Superior temporal gyrus (tissue), 1 donor: Measurements from ENCODE around the gene ALOX15B.

Experiments
- DNase-seq: peaks from one replicate; pipeline ENCODE4 v3.0.0-alpha.2; 2016; ENCODE audit errors: extremely low spot score

ALOX15B gene

GRCh38 chr17:8038954-8039610, at the start of gene ALOX15B:
ALOX15B (plus strand) TSS chr17:8039059; CDS start chr17:8039156, 97 bp downstream.
- no peak for DNase-seq

- peak; percentile 84 for DNase-seq
Observed at GRCh38 chr17:7989781-7990655, 48.8 kb upstream of the ALOX15B start.

- no peak for DNase-seq
Observed at GRCh38 chr17:7992516-7992915, 46.3 kb upstream of the ALOX15B start.

GRCh38 chr17:7992924-7993323, 45.9 kb upstream of the ALOX15B start:
- no peak for DNase-seq

- no peak for DNase-seq
Observed at GRCh38 chr17:7993972-7994589, 44.8 kb upstream of the ALOX15B start.

GRCh38 chr17:7995724-7996123, 43.1 kb upstream of the ALOX15B start:
- no peak for DNase-seq

GRCh38 chr17:7997186-7997585, 41.7 kb upstream of the ALOX15B start:
- no peak for DNase-seq

- no peak for DNase-seq
Observed at GRCh38 chr17:8001976-8002720, 36.7 kb upstream of the ALOX15B start, which contains the start of gene GUCY2D. GUCY2D (plus strand) TSS chr17:8002615; CDS start chr17:8003048, 433 bp downstream.

GRCh38 chr17:8002721-8003593, 35.9 kb upstream of the ALOX15B start:
- DNase-seq, result no peak

- DNase-seq, result no peak
Observed at GRCh38 chr17:8003594-8004181, 35.2 kb upstream of the ALOX15B start.

GRCh38 chr17:8004899-8005298, 34.0 kb upstream of the ALOX15B start:
- DNase-seq, result no peak

- DNase-seq, result no peak
Observed at GRCh38 chr17:8005357-8005756, 33.5 kb upstream of the ALOX15B start.

- no peak for DNase-seq
Observed at GRCh38 chr17:8005967-8006730, 32.7 kb upstream of the ALOX15B start.

GRCh38 chr17:8006836-8007680, 31.8 kb upstream of the ALOX15B start:
- DNase-seq, result no peak

- DNase-seq, result no peak
Observed at GRCh38 chr17:8007836-8008235, 31.0 kb upstream of the ALOX15B start.

- no peak for DNase-seq
Observed at GRCh38 chr17:8012045-8012580, 26.7 kb upstream of the ALOX15B start.

GRCh38 chr17:8012996-8013640, 25.7 kb upstream of the ALOX15B start:
- DNase-seq, result no peak
